ENCODE data around the gene NEU1.

Gene NEU1

GRCh38 chr6:31884528-31885035, 22.0 kb upstream of the NEU1 start:
- ATAC-seq (ENCODE audit: low read depth) (no peak), DNase-seq (ENCODE audit: low spot score in 2 of 2) (no peak)
- H3K27me3 Mint-ChIP-seq, result no peaks in the 10 kb centered on the region
- peaks cover 48% of the 10 kb centered on the region for H3K36me3 Mint-ChIP-seq
- H3K9me3 Mint-ChIP-seq, result no peaks in the 10 kb centered on the region
- H3K4me1 Mint-ChIP-seq, result no peaks in the 10 kb centered on the region
- no peak overlapping the region for H3K4me3 Mint-ChIP-seq
- no peak overlapping the region for H3K27ac Mint-ChIP-seq

GRCh38 chr6:31883676-31884075, 21.1 kb upstream of the NEU1 start:
- ATAC-seq (ENCODE audit: low read depth) (no peak), DNase-seq (ENCODE audit: low spot score in 2 of 2) (no peak)
- Mint-ChIP-seq H3K9me3 (no peaks in the 10 kb centered on the region), H3K36me3 (peaks cover 46% of the 10 kb centered on the region), H3K4me1 (no peaks in the 10 kb centered on the region), H3K27me3 (no peaks in the 10 kb centered on the region), H3K4me3 (no peak overlapping the region), H3K27ac (no peak overlapping the region)

GRCh38 chr6:31882344-31882743, 19.7 kb upstream of the NEU1 start:
- no peak overlapping the region for H3K27ac Mint-ChIP-seq
- peaks cover 43% of the 10 kb centered on the region for H3K36me3 Mint-ChIP-seq
- H3K4me3 Mint-ChIP-seq, result no peak overlapping the region
- H3K27me3 Mint-ChIP-seq, result no peaks in the 10 kb centered on the region
- H3K4me1 Mint-ChIP-seq, result no peaks in the 10 kb centered on the region
- no peaks in the 10 kb centered on the region for H3K9me3 Mint-ChIP-seq
- ATAC-seq (ENCODE audit: low read depth) (no peak), DNase-seq (ENCODE audit: low spot score in 2 of 2) (no peak)

GRCh38 chr6:31881136-31881859, 18.7 kb upstream of the NEU1 start:
- ATAC-seq (ENCODE audit: low read depth), result no peak
- peaks cover 40% of the 10 kb centered on the region for H3K36me3 Mint-ChIP-seq
- no peak for DNase-seq (ENCODE audit: low spot score in 2 of 2)

GRCh38 chr6:31880616-31881015, 18.0 kb upstream of the NEU1 start:
- no peaks in the 10 kb centered on the region for H3K27me3 Mint-ChIP-seq
- ATAC-seq (ENCODE audit: low read depth) (no peak), DNase-seq (ENCODE audit: low spot score in 2 of 2) (no peak)
- H3K27ac Mint-ChIP-seq, result no peak overlapping the region
- no peaks in the 10 kb centered on the region for H3K9me3 Mint-ChIP-seq
- H3K36me3 Mint-ChIP-seq, result peaks cover 35% of the 10 kb centered on the region
- H3K4me1 Mint-ChIP-seq, result no peaks in the 10 kb centered on the region
- no peak overlapping the region for H3K4me3 Mint-ChIP-seq

More at GRCh38 chr6:31881136-31881859, 18.7 kb upstream of the NEU1 start:
- Mint-ChIP-seq H3K4me1 (no peaks in the 10 kb centered on the region), H3K4me3 (no peak overlapping the region), H3K27me3 (no peaks in the 10 kb centered on the region), H3K27ac (no peak overlapping the region), H3K9me3 (no peaks in the 10 kb centered on the region)

GRCh38 chr6:31879901-31880300, 17.3 kb upstream of the NEU1 start:
- DNase-seq (ENCODE audit: low spot score in 2 of 2), result no peak
- Mint-ChIP-seq H3K36me3 (peaks cover 29% of the 10 kb centered on the region), H3K27ac (no peak overlapping the region), H3K9me3 (no peaks in the 10 kb centered on the region), H3K4me3 (no peak overlapping the region), H3K27me3 (no peaks in the 10 kb centered on the region), H3K4me1 (no peaks in the 10 kb centered on the region)
- no peak for ATAC-seq (ENCODE audit: low read depth)

GRCh38 chr6:31879143-31879542, 16.5 kb upstream of the NEU1 start:
- Mint-ChIP-seq H3K27me3 (no peaks in the 10 kb centered on the region), H3K4me1 (no peaks in the 10 kb centered on the region), H3K4me3 (no peak overlapping the region), H3K9me3 (no peaks in the 10 kb centered on the region), H3K36me3 (peaks cover 28% of the 10 kb centered on the region), H3K27ac (no peak overlapping the region)
- DNase-seq (ENCODE audit: low spot score in 2 of 2) (no peak), ATAC-seq (ENCODE audit: low read depth) (no peak)

- H3K27ac Mint-ChIP-seq, result no peak within 1 kb of the TSS
- DNase-seq (ENCODE audit: low spot score in 2 of 2) (no peak), ATAC-seq (ENCODE audit: low read depth) (no peak)
- no peak within 1 kb of the TSS for H3K4me3 Mint-ChIP-seq
- H3K9me3 Mint-ChIP-seq, result no peaks in the 10 kb centered on the region
- H3K36me3 Mint-ChIP-seq, result peaks cover 24% of the 10 kb centered on the region
- H3K27me3 Mint-ChIP-seq, result no peaks in the 10 kb centered on the region
- no peaks in the 10 kb centered on the region for H3K4me1 Mint-ChIP-seq
Observed at GRCh38 chr6:31878726-31879125, 16.1 kb upstream of the NEU1 start, which contains the start of gene SLC44A4. TSS of gene SLC44A4 (minus strand) at chr6:31878997. CDS start at chr6:31878980, 17 bp downstream.

GRCh38 chr6:31878222-31878621, 15.6 kb upstream of the NEU1 start:
- Mint-ChIP-seq H3K9me3 (no peaks in the 10 kb centered on the region), H3K4me1 (no peaks in the 10 kb centered on the region), H3K27me3 (no peaks in the 10 kb centered on the region), H3K4me3 (no peak overlapping the region), H3K36me3 (peaks cover 22% of the 10 kb centered on the region), H3K27ac (no peak overlapping the region)
- ATAC-seq (ENCODE audit: low read depth) (no peak), DNase-seq (ENCODE audit: low spot score in 2 of 2) (no peak)

GRCh38 chr6:31877651-31878161, 15.1 kb upstream of the NEU1 start:
- DNase-seq (ENCODE audit: low spot score in 2 of 2) (no peak), ATAC-seq (ENCODE audit: low read depth) (no peak)
- Mint-ChIP-seq H3K4me3 (no peak overlapping the region), H3K27ac (no peak overlapping the region), H3K36me3 (peaks cover 22% of the 10 kb centered on the region), H3K27me3 (no peaks in the 10 kb centered on the region), H3K9me3 (no peaks in the 10 kb centered on the region), H3K4me1 (no peaks in the 10 kb centered on the region)

- ATAC-seq (ENCODE audit: low read depth), result no peak
- Mint-ChIP-seq H3K36me3 (peaks cover 17% of the 10 kb centered on the region), H3K27me3 (no peaks in the 10 kb centered on the region), H3K27ac (no peak overlapping the region), H3K4me1 (no peaks in the 10 kb centered on the region), H3K4me3 (no peak overlapping the region), H3K9me3 (no peaks in the 10 kb centered on the region)
- no peak for DNase-seq (ENCODE audit: low spot score in 2 of 2)
Observed at GRCh38 chr6:31877125-31877650, 14.6 kb upstream of the NEU1 start.

GRCh38 chr6:31876357-31876756, 13.7 kb upstream of the NEU1 start:
- no peaks in the 10 kb centered on the region for H3K9me3 Mint-ChIP-seq

GRCh38 chr6:31875877-31876276, 13.3 kb upstream of the NEU1 start:
- Mint-ChIP-seq H3K4me3 (no peak overlapping the region), H3K27me3 (peaks cover 2% of the 10 kb centered on the region), H3K9me3 (no peaks in the 10 kb centered on the region), H3K27ac (no peak overlapping the region), H3K4me1 (no peaks in the 10 kb centered on the region), H3K36me3 (peaks cover 8% of the 10 kb centered on the region)
- no peak for ATAC-seq (ENCODE audit: low read depth)
- DNase-seq (ENCODE audit: low spot score in 2 of 2), result no peak

More at GRCh38 chr6:31876357-31876756, 13.7 kb upstream of the NEU1 start:
- Mint-ChIP-seq H3K27ac (no peak overlapping the region), H3K27me3 (peaks cover 2% of the 10 kb centered on the region), H3K4me3 (no peak overlapping the region), H3K4me1 (no peaks in the 10 kb centered on the region), H3K36me3 (peaks cover 13% of the 10 kb centered on the region)
- no peak for DNase-seq (ENCODE audit: low spot score in 2 of 2)
- no peak for ATAC-seq (ENCODE audit: low read depth)

GRCh38 chr6:31874836-31875572, 12.4 kb upstream of the NEU1 start:
- ATAC-seq (ENCODE audit: low read depth), result no peak
- Mint-ChIP-seq H3K9me3 (no peaks in the 10 kb centered on the region), H3K27ac (no peak overlapping the region), H3K27me3 (peaks cover 4% of the 10 kb centered on the region), H3K36me3 (peaks cover 6% of the 10 kb centered on the region), H3K4me3 (no peak overlapping the region), H3K4me1 (peaks cover 2% of the 10 kb centered on the region)
- no peak for DNase-seq (ENCODE audit: low spot score in 2 of 2)
